HG03066 (cell line): ENCODE measurements around the gene PGAP6.
"Not testable (repeated sequence)": the region's sequence is repeated elsewhere in the genome, so short reads cannot be mapped to it uniquely, and the experiment has no call there.

Experiments used
- ATAC-seq: cut with Tn5 transposase; IDR thresholded peaks from one replicate; pipeline ENCODE4 v1.9.1; 2021; ENCODE audit warnings: low read depth; ENCODE audit not compliant: unreplicated experiment

Gene PGAP6

DNA sequence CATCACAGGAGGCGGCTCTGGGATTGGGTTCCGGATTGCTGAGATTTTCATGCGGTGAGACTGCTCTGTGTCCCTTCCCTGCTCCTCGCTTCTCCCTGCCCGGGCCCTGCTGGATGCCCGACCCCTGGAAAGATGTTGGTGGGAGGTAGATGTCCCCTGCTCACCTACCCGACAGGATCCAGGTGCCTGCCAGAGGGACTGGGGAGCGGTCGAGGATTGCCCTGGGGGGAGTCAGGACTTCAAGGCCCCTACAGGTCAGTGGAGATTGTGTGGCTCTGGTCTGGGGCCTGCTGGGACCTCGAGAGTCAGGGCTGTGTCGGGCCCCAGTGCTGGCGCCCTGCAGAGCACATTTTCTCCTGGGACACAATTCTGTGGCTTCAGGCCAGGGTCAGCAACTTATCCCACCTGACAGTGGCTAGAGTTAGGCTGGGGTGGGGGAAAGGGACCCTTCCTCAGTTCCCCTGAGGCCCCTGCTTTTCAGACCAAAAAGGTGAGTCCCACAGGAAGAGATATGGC, 23.3 kb upstream of the PGAP6 start:
- no peak for ATAC-seq

DNA sequence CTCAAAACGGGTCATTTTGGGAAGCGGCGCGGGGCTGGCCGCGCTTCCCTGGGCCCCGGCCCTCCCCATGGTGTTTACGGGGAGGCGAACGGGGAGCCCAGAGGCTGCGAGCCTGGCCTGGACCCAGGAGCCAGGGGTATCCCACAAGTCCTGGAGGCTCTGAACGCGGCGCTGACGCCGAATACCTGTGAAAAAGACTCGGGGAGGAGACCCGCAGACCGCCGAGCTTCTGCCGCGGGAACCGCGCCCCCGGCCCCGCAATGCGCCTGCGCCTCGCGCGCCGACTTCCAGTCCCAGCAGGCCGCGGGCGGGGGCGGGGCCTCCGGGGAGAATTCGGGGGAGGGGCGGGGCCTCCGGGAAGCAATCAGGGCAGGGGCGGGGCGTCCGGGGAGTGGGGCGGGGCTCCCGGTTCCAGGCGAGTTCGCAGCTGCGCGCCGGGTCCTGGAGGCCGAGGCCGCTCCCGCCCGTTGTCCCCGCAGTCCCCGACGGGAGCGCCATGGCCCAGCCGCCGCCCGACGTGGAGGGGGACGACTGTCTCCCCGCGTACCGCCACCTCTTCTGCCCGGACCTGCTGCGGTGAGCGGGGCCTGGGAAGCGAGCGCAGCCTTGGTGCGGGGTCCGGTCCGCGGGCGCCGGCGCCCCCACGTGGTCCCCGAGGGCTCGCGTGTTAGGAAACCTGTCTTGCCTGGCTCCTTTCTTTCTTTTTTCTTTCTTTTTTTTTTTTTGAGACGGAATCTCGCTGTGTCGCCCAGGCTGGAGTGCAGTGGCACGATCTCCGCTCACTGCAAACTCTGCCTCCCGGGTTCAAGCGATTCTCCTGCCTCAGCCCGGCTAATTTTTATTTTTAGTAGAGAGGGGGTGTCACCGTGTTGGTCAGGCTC, 19.9 kb upstream of the PGAP6 start, which contains the start of gene DECR2:
Gene DECR2 (plus strand): TSS at position 418 of the 881 bp plus-strand sequence. CDS start 79 bp downstream, at position 497.
- ATAC-seq, result peak; percentile 51

DNA sequence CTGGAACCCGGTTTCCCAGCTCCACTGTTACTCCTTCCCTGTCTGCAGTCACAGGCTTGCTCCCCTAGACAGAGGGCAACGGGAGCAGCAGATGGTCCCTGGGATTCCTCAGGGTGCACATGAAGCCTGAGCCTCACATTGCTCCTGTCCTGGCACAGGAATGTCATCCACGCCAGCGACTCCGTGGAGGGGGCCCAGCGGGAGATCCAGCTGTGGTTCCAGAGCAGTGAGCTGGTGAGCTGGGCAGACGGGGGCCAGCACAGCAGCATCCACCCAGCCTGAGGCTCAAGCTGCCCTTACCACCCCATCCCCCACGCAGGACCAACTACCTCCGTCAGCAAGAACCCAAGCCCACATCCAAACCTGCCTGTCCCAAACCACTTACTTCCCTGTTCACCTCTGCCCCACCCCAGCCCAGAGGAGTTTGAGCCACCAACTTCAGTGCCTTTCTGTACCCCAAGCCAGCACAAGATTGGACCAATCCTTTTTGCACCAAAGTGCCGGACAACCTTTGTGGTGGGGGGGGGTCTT, 18.3 kb upstream of the PGAP6 start:
- ATAC-seq, result no peak

DNA sequence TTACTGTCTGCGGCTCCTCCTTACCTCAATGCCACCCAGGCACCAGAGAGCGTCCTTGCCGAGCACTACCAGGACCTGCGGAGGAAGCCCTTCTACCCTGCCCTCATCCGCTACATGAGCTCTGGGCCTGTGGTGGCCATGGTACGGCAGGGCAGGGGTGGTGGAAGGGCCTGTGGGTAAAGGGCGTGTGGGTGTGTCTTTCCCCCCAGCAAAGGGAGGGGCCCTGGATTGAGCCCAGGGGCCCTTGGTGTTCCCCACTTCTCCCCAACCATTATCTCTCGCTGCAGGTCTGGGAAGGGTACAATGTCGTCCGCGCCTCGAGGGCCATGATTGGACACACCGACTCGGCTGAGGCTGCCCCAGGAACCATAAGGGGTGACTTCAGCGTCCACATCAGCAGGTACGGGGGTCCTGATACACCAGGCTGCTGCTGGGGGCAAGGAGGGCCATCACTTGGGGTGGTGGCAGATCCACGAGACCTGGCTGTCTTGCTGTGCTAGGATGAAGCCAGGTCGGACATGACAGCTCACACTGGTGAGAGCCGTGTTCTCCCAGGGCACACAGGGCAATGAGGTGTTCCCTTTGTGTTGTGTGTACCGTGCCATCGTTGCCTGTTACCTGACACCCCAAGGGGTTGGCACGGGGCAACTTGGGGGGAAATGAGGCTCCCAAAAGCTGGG, 17.7 kb upstream of the PGAP6 start:
- no peak for ATAC-seq

DNA sequence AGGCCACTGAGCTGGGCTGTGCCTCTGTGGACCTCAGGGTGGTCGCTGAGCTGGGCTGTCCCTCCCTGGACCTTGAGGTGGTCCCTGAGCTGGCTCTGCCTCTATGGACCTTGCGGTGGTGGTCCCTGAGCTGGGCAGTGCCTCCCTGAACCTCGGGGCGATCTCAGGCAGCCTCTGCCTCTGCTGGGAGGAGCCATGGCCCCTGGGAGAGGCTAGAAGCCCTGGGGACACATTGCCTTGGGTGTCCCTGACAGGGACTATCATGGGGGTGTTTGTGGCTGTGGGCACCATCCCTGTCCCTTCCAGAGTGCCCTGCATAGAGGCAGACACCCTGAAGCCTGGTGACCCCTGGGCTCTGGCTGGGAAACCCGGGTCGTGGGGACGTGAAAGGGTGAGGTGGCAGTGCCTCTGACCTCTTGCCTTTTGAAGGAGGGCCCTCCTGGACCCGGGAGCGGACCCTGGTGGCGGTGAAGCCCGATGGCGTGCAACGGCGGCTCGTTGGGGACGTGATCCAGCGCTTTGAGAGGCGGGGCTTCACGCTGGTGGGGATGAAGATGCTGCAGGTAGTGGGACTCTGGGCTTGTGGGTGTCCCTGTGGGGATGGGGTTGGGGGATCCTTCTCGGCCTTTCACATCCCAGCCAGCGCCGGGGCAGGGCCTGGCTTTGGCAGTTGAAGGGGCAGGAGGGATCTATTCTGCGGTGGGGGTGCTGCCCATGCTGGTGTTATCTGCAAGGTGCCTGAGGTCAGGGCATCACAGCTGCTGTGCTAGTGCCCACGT, 17.0 kb upstream of the PGAP6 start:
- ATAC-seq, result no peak

DNA sequence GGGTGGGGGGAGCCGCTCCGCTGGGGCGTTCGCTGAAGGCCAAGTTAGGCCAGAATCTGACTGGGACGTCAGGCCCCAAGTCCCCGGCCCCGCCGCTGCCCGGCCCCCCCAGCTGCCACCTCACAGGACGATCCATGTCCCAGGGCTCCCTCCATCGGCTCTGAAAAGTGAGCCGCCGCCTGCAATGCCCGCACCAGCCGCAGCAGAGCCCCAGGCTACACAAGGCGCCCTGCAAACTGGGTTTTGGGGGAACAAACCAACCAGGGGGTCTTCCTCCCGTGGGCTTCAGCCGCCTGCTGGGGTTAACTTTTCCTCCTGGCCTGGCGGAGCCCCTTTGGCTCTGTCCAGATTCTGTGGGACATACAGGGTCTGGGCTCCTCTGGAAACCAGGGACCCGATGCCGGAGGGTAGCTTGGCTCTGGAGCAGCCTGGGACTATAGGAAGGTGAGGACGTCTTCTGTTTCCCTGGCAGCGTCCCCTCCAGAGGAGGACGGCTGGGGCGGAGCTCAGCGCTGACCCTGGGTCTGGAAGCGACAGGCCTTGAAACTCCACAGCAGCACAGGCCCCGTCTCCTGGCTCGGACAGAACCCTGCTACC, 16.1 kb upstream of the PGAP6 start:
- no peak for ATAC-seq

DNA sequence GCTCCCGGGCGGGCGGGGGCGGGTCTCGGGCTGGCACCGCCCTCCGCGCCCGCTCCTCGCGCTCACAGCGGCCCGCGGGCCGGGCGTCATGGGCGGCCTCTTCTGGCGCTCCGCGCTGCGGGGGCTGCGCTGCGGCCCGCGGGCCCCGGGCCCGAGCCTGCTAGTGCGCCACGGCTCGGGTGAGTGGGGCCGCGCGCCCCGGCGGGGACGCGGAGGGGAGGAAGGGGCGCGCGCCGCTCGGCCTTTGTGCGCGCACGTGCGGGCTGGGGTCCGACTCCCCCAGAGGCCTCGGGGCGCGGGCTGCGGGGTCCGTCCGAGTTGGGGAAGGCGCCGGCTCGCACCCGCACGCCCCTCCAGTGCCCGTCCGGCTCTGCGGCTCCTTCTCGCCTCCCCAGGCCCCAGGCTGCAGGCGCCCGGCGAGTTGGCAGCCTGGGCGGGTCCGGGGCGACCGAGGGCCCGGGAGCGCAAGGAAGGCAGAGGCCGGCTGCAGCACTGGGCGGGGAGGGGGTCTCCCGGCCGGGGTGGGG, 15.4 kb upstream of the PGAP6 start, which contains the start of gene NME4:
Gene NME4 (plus strand): TSS at position 65 of the 527 bp plus-strand sequence. CDS start 24 bp downstream, at position 89.
- no peak for ATAC-seq

DNA sequence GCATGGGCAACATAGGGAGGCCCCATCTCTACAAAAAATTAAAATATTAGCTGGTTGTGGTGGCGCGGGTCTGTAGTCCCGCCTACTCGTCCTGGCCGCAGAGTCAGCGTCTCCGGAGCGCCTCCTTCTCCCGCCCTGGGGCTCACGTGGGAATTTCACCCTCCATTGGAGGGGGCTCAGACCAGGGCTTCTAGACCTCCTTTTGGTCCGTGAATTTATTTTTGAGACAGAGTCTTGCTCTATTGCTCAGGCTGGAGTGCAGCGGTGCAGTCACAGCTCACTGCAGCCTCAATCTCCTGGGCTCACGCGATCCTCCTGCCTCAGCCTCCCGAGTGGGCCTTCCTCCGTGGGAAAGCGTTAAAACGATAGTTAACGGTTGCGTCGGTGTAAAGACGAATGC, 14.8 kb upstream of the PGAP6 start:
- ATAC-seq, result no peak

DNA sequence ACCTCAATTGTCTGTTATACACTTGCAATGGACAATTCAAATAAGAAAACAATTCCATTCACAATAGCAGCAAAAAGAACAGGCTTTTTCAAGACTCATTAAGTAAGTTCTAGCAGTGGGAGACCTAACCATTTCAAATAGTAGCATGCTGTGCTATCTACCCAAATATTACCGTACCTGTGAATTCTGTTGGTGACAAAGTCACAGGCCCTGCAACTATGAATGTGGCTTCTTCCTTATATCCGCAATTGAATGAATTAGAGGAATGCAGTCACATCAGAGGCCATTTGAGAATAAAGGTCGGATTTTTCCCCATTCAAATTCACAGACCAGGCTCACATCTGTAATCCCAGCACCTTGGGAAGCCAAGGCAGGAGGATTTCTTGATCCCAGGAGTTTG, 14.4 kb upstream of the PGAP6 start:
- ATAC-seq, result no peak

DNA sequence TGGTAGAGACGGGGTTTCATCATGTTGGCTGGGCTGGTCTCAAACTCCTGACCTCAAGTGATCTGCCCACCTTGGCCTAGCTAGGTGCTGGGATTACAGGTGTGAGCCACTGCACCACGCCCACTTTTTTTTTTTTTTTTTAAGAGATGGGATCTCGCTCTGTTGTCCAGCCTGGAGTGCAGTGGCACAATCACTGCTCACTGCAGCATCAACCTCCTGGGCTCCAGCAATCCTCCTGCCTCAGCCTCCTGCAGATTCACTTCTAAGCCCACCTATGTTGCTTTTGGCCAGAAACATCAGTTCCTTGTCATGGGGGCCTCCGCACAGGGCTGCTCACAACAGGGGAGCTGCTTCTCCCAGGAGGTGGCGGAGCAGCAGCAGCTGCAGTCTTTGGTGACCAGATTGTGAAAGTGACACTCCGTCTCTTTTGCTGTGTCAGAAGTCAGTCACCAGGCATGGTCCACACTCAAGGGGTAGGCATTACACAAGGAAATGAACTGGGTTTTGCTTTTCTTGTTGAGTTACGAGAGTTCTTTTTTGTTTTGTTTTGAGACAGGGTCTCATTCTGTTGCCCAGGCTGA, 10.8 kb upstream of the PGAP6 start:
- ATAC-seq, result no peak

DNA sequence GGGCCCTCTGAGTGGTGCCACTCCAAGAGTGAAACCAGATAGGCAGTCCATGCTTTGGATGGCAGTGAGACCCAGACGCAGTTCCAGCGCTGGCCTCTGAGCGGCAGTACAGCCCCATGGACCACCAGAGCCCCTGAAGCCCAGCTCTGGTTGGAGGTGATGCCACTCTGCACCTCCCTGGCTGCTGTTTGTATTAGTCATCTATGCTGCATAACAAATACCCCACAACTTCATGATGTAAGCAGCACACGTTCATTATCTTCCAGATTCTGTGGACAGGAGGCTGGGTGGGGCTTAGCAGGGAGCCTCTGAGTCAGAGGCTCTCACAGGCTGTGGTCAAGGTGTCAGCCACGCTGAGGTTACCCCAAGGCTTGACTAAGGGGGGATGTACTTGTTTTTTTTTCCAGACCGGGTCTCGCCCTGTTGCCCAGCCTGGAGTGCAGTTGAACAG, 10.1 kb upstream of the PGAP6 start:
- no peak for ATAC-seq

DNA sequence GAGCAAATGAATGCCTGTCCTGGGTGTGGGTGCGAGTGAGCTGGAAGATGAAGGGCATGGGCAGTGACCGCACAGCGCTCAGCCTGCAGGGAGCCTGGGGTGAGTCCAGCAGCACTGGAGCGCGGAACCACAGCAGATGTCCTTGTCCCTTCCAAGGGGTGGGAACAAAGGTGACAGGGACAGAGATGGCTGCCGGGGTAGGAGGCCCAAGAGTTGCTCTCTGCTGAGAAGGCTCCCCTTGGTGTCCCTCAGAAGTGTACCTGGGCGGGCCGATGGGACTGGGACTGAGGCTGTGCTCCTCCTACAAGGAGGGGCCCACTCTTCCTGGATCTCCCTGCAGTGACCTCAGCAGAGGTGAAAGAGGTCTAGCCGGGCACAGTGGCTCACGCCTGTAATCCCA, 7.6 kb upstream of the PGAP6 start:
- ATAC-seq, result no peak

DNA sequence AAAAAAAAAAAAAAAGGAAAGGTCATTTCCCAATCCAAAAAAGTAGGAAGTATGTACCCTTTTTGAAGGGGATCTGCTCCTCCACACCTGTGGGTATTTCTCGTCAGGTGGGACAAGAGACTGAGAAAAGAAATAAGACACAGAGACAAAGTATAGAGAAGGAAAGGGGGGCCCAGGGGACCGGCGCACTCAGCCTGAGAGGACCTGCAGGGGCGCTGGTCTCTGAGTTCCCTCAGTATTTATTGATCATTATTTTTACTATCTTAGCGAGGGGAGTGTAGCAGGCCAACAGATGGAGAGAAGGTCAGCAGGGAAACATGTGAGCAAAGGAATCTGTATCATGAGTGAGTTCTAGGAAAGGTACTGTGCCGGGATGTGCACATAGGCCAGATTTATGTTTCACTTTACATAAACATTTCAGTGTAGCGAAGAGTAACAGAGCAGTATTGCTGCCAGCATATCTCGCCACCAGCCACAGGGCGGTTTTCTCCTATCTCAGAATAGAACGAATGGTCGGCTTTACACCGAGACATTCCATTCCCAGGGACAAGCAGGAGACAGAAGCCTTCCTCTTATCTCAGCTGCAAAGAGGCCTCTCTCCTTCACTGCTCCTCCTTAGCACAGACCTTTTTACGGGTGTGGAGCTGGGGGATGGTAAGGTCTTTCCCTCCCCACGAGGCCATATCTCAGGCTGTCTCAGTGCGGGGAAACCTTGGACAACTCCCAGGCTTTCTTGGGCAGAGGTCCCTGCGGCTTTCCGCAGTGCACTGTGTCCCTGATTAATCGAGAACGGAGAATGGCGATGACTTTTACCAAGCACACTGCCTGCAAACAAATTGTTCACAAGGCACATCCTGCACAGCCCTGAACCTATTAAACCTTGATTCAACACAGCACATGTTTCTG, 6.2 kb upstream of the PGAP6 start:
- not testable (repeated sequence) for ATAC-seq

DNA sequence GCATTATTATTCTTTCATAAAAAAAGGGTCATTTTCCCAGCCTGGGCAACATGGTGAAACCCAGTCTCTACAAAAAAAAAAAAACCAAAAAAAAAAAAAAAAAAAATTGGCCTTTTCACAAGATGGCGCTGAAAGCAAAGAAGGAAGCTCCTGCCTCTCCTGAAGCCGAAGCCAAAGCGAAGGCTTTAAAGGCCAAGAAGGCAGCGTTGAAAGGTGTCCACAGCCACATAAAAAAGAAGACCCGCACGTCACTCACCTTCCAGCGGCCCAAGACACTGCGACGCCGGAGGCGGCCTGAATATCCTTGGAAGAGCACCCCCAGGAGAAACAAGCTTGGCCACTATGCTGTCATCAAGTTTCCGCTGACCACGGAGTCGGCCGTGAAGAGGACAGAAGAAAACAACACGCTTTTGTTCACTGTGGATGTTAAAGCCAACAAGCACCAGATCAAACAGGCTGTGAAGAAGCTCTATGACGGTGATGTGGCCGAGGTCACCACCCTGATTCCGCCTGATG, 4.9 kb upstream of the PGAP6 start:
- no peak for ATAC-seq

DNA sequence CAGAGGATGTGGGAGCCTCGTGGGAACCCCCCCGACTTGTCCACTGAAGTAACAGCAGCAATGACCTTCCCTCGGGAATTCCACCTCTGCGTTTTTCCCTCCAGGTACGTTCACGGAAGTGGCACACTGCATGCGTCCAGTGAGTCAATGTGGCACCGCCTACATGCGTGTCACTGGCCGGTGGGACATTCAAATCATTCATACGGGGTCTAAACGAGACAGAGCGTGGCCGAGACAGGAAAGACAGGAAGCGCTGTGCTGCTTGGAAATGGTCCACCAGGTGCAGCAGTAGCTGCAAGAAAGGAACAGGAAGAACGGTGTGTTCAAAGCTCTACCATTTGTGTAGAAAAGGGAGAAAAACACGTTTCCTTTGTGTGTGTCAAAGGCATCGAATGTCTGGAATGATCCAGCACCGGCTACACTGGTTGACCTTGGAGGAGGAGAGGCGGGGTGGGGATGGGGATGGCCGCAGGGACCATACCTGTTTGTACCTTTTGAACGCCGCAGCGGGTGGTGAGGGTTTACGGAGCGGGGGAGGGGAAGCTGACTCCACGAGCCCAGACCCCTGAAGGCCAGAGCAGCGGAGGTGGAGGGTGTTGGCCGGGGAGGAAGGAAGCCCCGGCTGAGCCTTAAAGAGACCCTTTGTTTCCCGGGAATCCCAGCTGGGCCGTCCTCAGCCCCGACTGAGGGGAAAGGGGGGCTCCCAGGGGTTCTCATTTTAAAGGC, 1.7 kb upstream of the PGAP6 start:
- ATAC-seq, result no peak

DNA sequence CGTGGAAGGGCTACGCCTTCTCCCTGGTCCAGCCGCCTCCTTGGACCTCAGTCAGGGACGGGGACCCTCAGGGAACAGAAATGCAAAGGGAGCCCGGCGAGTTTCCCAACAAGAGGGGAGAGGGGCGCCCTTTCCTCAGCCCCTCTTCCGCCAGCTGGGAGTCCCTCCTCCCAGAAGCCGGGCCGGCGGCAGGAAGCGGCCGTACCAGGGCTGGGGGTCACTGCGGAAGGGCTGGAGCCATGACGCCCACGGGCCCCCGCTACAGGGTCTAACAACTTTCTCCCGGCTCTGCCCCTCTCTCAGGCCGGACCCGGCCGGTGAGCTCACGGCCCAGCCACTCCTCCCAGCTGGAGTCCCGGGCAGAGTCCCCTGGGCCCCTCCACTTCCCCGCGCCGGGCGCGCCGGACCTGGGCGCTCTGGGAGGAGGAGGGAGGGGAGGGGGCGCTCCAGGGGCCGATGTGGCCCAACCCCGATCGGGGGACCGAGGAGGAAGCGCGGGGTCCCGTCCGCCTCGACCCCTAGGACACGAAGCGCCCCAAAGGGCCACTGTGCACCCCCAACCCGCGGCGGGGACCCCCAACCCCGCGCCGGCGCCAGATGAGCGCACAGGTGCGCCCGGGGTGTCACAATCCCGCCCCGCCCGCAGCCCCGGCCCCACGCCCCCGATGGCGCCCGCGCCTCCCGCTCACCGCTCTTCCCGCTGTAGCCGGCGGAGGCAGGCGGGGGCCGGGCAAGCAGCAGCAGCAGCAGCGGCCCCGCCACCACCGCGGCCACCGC, 578 bp downstream of the PGAP6 start:
- ATAC-seq, result peak; percentile 28

DNA sequence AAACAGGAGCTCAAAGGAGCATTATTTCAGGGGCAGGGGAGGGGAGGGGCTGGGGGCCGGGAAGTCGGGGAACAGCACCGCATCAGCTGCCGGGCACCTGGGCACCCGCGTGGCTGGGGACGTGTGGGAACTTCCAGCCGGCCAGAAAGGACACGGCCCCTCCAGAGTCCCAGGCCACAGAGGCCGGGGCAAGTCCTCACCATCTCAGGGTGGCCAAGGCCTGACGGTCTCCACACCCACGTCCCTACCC, 1.1 kb downstream of the PGAP6 start:
- no peak for ATAC-seq
